Activated naive CD8-positive, alpha-beta T cell treated with anti-CD3 and anti-CD28 coated beads, Interleukin-2, amount 50 U/mL, for 16 hours (primary cell): ENCODE data around the gene ZNF316.
"Not testable (repeated sequence)": the region's sequence is repeated elsewhere in the genome, so short reads cannot be mapped to it uniquely, and the experiment has no call there.

Experiments
- DNase-seq: peaks from one replicate; pipeline ENCODE4 v3.0.0-alpha.2; 2020; ENCODE audit warnings: low read depth, low spot score

ZNF316 gene

GRCh38 chr7:6621195-6622133, 15.7 kb upstream of the ZNF316 start:
- no peak for DNase-seq

GRCh38 chr7:6622134-6622710, 14.9 kb upstream of the ZNF316 start:
- DNase-seq = no peak

- no peak for DNase-seq
Observed at GRCh38 chr7:6623589-6624245, 13.4 kb upstream of the ZNF316 start.

GRCh38 chr7:6624246-6624611, 12.9 kb upstream of the ZNF316 start:
- no peak for DNase-seq

DNA sequence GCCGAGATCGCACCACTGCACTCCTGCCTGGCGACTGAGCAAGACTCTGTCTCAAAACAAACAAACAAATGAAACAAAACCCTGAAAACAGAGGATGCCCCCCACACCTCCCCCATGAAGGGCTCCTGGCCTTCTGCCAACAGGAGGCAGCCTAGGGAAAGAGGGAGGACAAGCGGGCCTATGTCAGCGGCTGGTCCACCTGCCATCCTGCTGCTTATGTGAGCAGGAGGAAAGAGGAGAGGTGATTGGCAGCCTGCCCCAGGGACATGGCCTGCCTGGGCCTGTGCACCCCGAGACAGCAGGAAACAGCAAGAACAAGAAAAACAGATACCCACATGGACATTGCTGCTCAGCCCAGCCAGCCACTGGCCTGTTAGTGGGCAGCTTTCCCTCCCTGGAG, 9.1 kb upstream of the ZNF316 start:
- DNase-seq = no peak

DNA sequence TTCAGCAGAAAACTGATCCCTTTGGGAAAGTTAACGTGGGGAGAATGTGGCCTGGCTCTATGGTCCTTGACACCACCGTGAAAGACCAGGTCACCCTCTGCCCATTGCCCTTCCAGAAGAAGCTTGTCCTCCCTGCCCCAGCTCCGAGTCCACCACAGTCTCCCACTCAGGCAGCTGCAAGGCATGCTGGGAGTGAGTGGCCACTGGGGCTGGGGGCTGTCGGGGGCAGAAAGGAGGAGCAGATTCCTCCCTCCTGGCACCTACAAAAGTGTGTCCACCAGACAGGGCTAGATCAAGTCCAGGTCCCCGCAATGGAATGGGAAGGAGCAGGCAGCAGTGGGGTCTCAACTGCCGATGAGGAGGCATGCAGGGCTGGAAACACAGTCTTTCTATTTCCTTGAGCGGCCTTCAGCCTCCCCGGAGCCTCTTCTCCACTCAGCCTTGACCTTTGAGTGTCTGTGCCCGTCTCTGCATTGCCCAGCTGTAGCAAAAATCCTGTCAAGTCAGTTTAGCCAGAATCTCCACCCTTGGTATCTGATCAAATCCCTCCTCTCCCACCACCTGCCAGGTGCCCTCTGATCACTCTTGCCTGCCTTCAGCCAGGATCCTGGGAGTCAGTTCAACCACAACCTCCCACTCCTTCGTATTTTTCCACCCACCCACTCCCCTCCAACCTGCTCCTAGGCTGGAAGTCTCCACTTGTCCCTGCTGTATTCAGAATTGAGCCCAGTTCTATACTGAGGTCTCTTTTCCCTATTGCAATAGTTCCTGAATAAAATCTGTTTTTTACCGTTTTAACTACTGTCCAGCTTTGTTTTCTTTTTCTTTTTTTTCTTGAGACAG, 6.9 kb upstream of the ZNF316 start:
- no peak for DNase-seq

GRCh38 chr7:6631605-6632004, 5.5 kb upstream of the ZNF316 start:
- DNase-seq = no peak

DNA sequence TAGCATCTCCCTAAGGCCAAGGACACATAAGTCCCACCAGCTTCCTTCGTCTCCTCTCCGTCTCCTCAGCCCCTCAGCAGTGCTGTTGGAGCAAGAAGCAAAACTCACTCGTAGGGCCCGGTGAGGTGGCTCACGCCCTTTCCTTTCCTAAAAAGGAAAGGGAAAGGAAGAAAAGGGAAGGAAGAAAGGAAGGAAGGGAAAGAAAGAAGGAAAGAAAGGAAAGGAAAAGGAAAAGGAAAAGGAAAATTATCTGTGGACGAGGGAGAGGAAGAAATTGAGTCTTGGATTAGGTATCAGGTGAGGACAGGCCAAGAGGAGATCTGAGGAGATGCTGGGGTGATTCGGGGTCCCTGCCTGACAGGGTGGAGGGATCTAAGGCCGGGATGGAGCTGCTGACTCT, 3.1 kb upstream of the ZNF316 start:
- no peak for DNase-seq

- not testable (repeated sequence) for DNase-seq
Observed at GRCh38 chr7:6634971-6635370, 2.1 kb upstream of the ZNF316 start.

GRCh38 chr7:6637544-6638229, 569 bp downstream of the ZNF316 start:
- DNase-seq = peak; percentile 14

DNA sequence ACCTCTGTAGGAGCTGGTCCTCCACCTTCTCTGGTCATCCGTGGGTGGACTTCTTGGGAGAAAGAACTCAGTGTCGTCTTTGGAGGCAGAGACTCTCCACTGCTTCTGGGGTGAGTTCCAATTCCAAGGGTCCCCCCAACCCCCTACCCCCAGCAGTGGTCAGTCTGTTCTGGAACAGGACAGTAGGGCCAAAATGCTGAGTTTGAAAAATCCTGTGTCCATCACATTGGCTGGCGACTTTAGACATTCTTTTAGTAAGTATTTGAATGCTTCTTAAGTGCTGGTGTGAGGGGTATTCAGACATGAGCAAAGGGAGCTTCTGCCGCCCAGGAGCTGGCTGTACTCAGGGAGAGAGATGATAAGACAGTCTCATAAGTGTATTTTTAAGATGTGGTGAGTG, 1.9 kb downstream of the ZNF316 start:
- no peak for DNase-seq

GRCh38 chr7:6639627-6640026, 2.5 kb downstream of the ZNF316 start:
- DNase-seq = no peak

- no peak for DNase-seq
Observed at GRCh38 chr7:6640246-6640721, 3.2 kb downstream of the ZNF316 start.

GRCh38 chr7:6641305-6642035, 4.4 kb downstream of the ZNF316 start:
- no peak for DNase-seq

DNA sequence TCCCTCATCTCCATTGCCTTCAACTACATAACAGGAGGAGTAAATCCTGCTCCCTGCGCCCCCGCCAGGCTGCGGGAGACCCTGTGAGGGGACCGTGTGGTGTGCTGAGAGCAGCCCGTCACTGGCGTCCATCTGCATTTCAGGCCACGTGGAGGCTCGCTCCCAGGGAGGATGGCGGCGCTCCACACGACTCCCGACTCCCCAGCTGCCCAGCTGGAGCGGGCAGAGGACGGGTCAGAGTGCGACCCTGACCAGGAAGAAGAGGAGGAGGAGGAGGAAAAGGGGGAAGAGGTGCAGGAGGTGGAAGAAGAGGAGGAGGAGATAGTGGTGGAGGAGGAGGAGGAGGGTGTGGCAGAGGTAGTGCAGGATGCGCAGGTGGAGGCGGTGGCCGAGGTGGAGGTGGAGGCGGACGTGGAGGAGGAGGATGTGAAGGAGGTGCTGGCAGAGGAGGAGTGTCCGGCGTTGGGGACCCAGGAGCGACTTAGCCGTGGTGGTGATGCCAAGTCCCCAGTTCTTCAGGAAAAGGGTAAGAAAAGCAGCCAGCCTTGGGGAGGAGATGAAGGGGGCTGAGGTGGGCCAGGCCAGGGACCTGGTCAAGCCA, 5.2 kb downstream of the ZNF316 start:
- no peak for DNase-seq

DNA sequence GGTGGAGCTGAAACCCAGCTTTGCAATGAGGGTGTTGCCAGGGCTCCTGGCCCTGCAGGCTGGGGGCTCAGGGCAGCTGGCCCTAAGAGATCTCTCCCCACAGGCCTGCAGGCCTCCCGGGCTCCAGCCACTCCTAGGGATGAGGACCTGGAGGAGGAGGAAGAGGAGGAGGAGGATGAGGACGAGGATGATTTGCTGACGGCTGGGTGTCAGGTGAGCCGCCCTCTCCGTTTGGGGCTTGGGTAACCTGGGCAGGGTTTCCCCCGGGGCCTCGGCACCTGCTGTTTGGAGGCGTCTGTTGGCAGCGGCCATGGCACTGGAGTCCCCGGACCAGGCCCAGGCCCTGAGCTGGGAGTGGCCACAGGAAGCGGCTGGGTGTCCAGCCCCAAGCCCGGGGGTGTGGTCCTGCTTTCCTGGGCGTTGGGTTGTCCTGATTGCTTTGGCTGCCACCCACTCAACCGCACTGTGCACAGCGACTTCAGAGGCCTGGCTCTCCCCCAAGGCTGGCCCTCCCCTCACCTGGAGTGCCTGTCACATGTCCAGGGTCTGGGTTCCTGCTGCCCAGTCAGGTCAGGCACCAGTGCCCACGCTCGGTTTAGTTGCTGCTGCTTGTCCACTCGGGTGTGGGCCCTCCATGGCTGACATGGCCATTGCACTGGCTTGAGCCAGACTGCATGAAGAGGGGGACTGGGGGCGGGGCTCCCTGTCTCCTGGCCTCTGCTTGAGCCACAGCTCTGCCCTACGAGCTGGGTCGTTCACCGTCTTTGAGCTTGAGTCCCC, 5.9 kb downstream of the ZNF316 start:
- no peak for DNase-seq

GRCh38 chr7:6643915-6644625, 7.0 kb downstream of the ZNF316 start:
- DNase-seq = no peak

- DNase-seq = no peak
Observed at GRCh38 chr7:6644728-6645127, 7.6 kb downstream of the ZNF316 start.

GRCh38 chr7:6646465-6646864, 9.3 kb downstream of the ZNF316 start:
- no peak for DNase-seq
